Bronchial epithelial cell (primary cell): ENCODE data around the gene DTX1. TPM values are rescaled to one million over a fixed set of nuclear protein-coding genes. Genes with fewer than 3 reads are reported as not detected.

Source experiments
- DNase-seq: peaks from one replicate; pipeline ENCODE4 v3.0.0-alpha.2; 2010; ENCODE audit warnings: low read depth
- FAIRE-seq: peaks from 2 replicates; lab custom pipeline; 2011; peaks lifted over from hg19 to GRCh38; lab: Jason Lieb, UNC
- H3K27me3 ChIP-seq: 2 replicates; pipeline ENCODE4 v1.5.1; 2011; ENCODE audit warnings: low read length; ENCODE audit not compliant: control insufficient read depth, insufficient read depth
- H3K36me3 ChIP-seq: 2 replicates; pipeline ENCODE4 v1.5.1; 2011; ENCODE audit warnings: low read length; ENCODE audit not compliant: control insufficient read depth, insufficient read depth
- H3K4me3 ChIP-seq: 2 replicates; pipeline ENCODE4 v1.5.1; 2011; ENCODE audit warnings: mild to moderate bottlenecking, low read depth, low read length, control low read depth
- CTCF ChIP-seq: IDR thresholded peaks from 2 replicates; pipeline ENCODE4 v1.5.1; 2011; ENCODE audit warnings: mild to moderate bottlenecking, moderate library complexity, low read length, control low read depth, inconsistent platforms; ENCODE audit not compliant: insufficient read depth, severe bottlenecking
- total RNA-seq: library from RNA; depleted of rRNA; stranded (reverse); fragments of >200 nt; gene quantifications from 2 replicates; pipeline ENCODE4 v1.2.1, GENCODE V29; 2014

The DTX1 gene
- total RNA-seq, 1 donor from 2014 or later = not detected

- Histone ChIP-seq H3K4me3 (no peak overlapping the region), H3K27me3 (peaks cover 4% of the 10 kb centered on the region), H3K36me3 (no peaks in the 10 kb centered on the region)
- FAIRE-seq (no peak), DNase-seq (no peak)
- TF ChIP-seq CTCF = no peak
Observed at GRCh38 chr12:113111247-113111646, 54.7 kb downstream of the DTX1 start.

- Histone ChIP-seq H3K27me3 (peaks cover 4% of the 10 kb centered on the region), H3K36me3 (no peaks in the 10 kb centered on the region), H3K4me3 (no peak overlapping the region)
- FAIRE-seq = no peak
- no peak for DNase-seq
- no peak for TF ChIP-seq CTCF
Observed at GRCh38 chr12:113112043-113112899, 55.7 kb downstream of the DTX1 start.

- DNase-seq (no peak), FAIRE-seq (no peak)
- TF ChIP-seq CTCF = no peak
- Histone ChIP-seq H3K36me3 (no peaks in the 10 kb centered on the region), H3K27me3 (peaks cover 4% of the 10 kb centered on the region), H3K4me3 (no peak overlapping the region)
Observed at GRCh38 chr12:113113397-113113796, 56.9 kb downstream of the DTX1 start.

- no peaks in the 10 kb centered on the region for H3K36me3 ChIP-seq
- no peak overlapping the region for H3K4me3 ChIP-seq
- peaks cover 2% of the 10 kb centered on the region for H3K27me3 ChIP-seq
- DNase-seq (no peak), FAIRE-seq (no peak)
- no peak for TF ChIP-seq CTCF
Observed at GRCh38 chr12:113114447-113115178, 58.1 kb downstream of the DTX1 start.

GRCh38 chr12:113115455-113116126 is 59.1 kb downstream of the DTX1 start:
- no peak for TF ChIP-seq CTCF
- FAIRE-seq (no peak), DNase-seq (no peak)
- H3K27me3 ChIP-seq = peaks cover 1% of the 10 kb centered on the region
- H3K4me3 ChIP-seq = no peak overlapping the region
- H3K36me3 ChIP-seq = no peaks in the 10 kb centered on the region
